ENCODE results near the gene C15orf39. TPM values are rescaled to one million over a fixed set of nuclear protein-coding genes. Genes with fewer than 3 reads are reported as not detected.
"Not testable (repeated sequence)": the region's sequence is repeated elsewhere in the genome, so short reads cannot be mapped to it uniquely, and the experiment has no call there.

C15orf39 gene
- total RNA-seq, 1 experiment from 2014 or later: 5.7 TPM

GRCh38 chr15:75212200-75212858 is 10.6 kb downstream of the C15orf39 start:
- no peak for DNase-seq (ENCODE audit: low read depth)

GRCh38 chr15:75213212-75213767 is 11.6 kb downstream of the C15orf39 start:
- DNase-seq (ENCODE audit: low read depth): no peak

GRCh38 chr15:75213768-75214221 is 12.1 kb downstream of the C15orf39 start:
- DNase-seq (ENCODE audit: low read depth): no peak

- no peak for DNase-seq (ENCODE audit: low read depth)
Measured at GRCh38 chr15:75214293-75215096, 12.8 kb downstream of the C15orf39 start.

- DNase-seq (ENCODE audit: low read depth): no peak
Measured at GRCh38 chr15:75215107-75216004, 13.7 kb downstream of the C15orf39 start.

GRCh38 chr15:75217012-75217411 is 15.3 kb downstream of the C15orf39 start:
- no peak for DNase-seq (ENCODE audit: low read depth)

GRCh38 chr15:75217574-75217973 is 15.9 kb downstream of the C15orf39 start:
- DNase-seq (ENCODE audit: low read depth): not testable (repeated sequence)

GRCh38 chr15:75219507-75219929 is 17.8 kb downstream of the C15orf39 start:
- DNase-seq (ENCODE audit: low read depth): not testable (repeated sequence)

- DNase-seq (ENCODE audit: low read depth): no peak
Measured at GRCh38 chr15:75223688-75224087, 22.0 kb downstream of the C15orf39 start.

GRCh38 chr15:75224281-75224680 is 22.6 kb downstream of the C15orf39 start:
- DNase-seq (ENCODE audit: low read depth): no peak

- DNase-seq (ENCODE audit: low read depth): not testable (repeated sequence)
Measured at GRCh38 chr15:75225102-75225836, 23.6 kb downstream of the C15orf39 start.

GRCh38 chr15:75225951-75226732 is 24.5 kb downstream of the C15orf39 start:
- no peak for DNase-seq (ENCODE audit: low read depth)

- not testable (repeated sequence) for DNase-seq (ENCODE audit: low read depth)
Measured at GRCh38 chr15:75227112-75227511, 25.4 kb downstream of the C15orf39 start.

- DNase-seq (ENCODE audit: low read depth): no peak
Measured at GRCh38 chr15:75227663-75228280, 26.1 kb downstream of the C15orf39 start.

- no peak for DNase-seq (ENCODE audit: low read depth)
Measured at GRCh38 chr15:75228787-75229186, 27.1 kb downstream of the C15orf39 start.

- peak; percentile 54 for DNase-seq (ENCODE audit: low read depth)
Measured at GRCh38 chr15:75229191-75230015, 27.7 kb downstream of the C15orf39 start.

GRCh38 chr15:75230016-75230343 is 28.3 kb downstream of the C15orf39 start:
- DNase-seq (ENCODE audit: low read depth): no peak

GRCh38 chr15:75230551-75231371 is 29.1 kb downstream of the C15orf39 start:
- no peak for DNase-seq (ENCODE audit: low read depth)

All from Daoy (cell line).